A549 treated with GW870086 at 1 μM for 4 hours (cell line): Measurements from ENCODE around the gene PPWD1. TPM values are rescaled to one million over a fixed set of nuclear protein-coding genes. Genes with fewer than 3 reads are reported as not detected.

Experiments used
- total RNA-seq: library from RNA; stranded (reverse); fragments of 200-300 nt; extraction: Qiagen RNA extraction; gene quantifications from 5 replicates; pipeline ENCODE4 v1.2.3, GENCODE V29; 2022; ENCODE audit warnings: low read depth

Gene PPWD1
- 17.0 to 20.5 TPM (median 17.3 TPM) in 5 replicates for total RNA-seq

DNA sequence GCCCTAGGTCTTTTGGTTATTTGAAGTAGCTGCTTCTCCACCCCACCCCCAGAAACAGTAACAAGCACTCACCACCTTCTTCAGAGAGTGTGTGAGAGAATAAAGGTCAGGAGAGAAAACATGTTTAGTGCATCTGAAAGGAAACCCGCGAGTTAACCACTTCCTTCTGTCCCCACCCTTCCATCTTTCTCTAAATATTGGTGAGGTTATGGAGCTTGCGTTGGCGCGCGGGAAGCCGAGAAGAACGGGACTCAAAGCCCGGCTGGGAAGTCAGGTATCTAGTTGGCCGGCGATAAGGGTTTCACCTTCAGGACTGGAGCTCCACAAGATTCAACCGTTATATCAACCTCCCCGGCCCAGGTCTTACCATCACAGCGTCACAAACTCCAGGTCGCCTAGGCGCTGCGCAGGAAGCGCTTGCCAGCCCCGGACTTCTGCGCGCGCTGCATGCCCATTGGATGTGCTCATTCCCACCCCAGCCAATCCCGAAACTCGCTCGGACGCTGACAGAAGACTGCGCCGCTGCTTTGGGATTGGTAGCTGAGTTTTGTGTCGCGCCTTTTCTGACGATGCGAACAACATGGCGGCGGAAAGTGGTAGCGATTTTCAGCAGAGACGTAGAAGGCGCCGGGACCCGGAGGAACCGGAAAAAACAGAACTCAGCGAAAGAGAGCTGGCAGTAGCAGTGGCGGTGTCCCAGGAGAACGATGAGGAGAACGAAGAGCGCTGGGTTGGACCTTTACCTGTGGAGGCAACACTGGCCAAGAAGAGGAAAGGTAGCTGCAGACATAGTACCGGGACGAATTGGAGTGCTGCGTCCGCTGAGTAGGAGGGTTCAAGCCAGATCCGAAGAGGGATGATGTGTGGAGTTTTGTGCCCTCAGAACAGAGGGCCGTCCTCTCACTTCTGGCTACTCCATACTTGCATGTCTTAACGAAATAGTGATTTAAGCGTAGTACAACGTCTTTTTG, at the start of gene PPWD1, which contains the start of gene CENPK:
Gene PPWD1, plus strand, starts transcription at position 566 of the 971 bp plus-strand sequence. Its CDS starts 15 bp downstream, at position 581.
Gene CENPK, minus strand, starts transcription at position 438 of the 971 bp plus-strand sequence. CDS start 8,261 bp downstream, outside the sequence.

GRCh38 chr5:65624025-65624570, 61.0 kb downstream of the PPWD1 start, which contains the start of gene TRIM23:
Gene TRIM23 (minus strand): TSS chr5:65624333. CDS start chr5:65624274, 59 bp downstream.

GRCh38 chr5:65624571-65625555, 61.8 kb downstream of the PPWD1 start, which contains the start of the genes SHLD3 and TRAPPC13:
Gene SHLD3 (plus strand): TSS chr5:65625027. CDS start chr5:65629588, 4,561 bp downstream.
Gene TRAPPC13 (plus strand): TSS chr5:65625027. CDS start chr5:65625061, 34 bp downstream.

Other genes starting within 250 kb of the PPWD1 start
- gene ADAMTS6, start 81.4 kb upstream of the PPWD1 start, total RNA-seq, result 0.03 to 0.16 TPM (median 0.06 TPM) in 5 replicates
- 27.9 to 33.3 TPM (median 31.4 TPM) in 5 replicates for gene CENPK, start 128 bp upstream of the PPWD1 start, total RNA-seq
- 4.7 to 8.3 TPM (median 7.6 TPM) in 5 replicates for gene TRIM23, start 61.0 kb downstream of the PPWD1 start, total RNA-seq
- 1.6 to 3.2 TPM (median 2.2 TPM) in 5 replicates for gene SHLD3, start 61.7 kb downstream of the PPWD1 start, total RNA-seq
- gene TRAPPC13, start 61.7 kb downstream of the PPWD1 start, total RNA-seq, result 11.7 to 16.1 TPM (median 13.5 TPM) in 5 replicates
- gene SGTB, start 158.8 kb downstream of the PPWD1 start, total RNA-seq, result 6.3 to 8.7 TPM (median 7.1 TPM) in 5 replicates
- gene NLN, start 158.9 kb downstream of the PPWD1 start, total RNA-seq, result 55.1 to 67.4 TPM (median 63.8 TPM) in 5 replicates